A673 (cell line): ENCODE data around the gene USP34. TPM values are rescaled to one million over a fixed set of nuclear protein-coding genes. Genes with fewer than 3 reads are reported as not detected.

Source experiments
- BruUV-seq: library from RNA; stranded (reverse); fragments of 400-500 nt; replicated peaks from 2 replicates; lab custom pipeline; 2021; lab: Mats Ljungman, UMichigan
- CTCF ChIA-PET: fragments of 300-600 bp; sonication (Branson Sonifier 250); formaldehyde crosslinking; loops from one replicate; lab custom pipeline; 2022; ENCODE audit warnings: antibody characterized with exemption; lab: Charles Lee
- POLR2A ChIA-PET: fragments of 300-600 bp; sonication (Branson Sonifier 250); formaldehyde crosslinking; loops from one replicate; lab custom pipeline; 2022; ENCODE audit warnings: antibody characterized with exemption; ENCODE audit not compliant: low non-redundant PET; lab: Charles Lee
- DNase-seq: peaks from one replicate; pipeline ENCODE4 v3.0.0-alpha.2; 2015; ENCODE audit warnings: low spot score
- H3K27ac ChIP-seq: fragments of 200-600 bp; sonication (generic); 2 replicates; pipeline ENCODE4 v1.5.1; 2016; ENCODE audit warnings: mixed run types, low read depth, mild to moderate bottlenecking, mixed read lengths, antibody characterized with exemption, low read length; ENCODE audit not compliant: poor library complexity, severe bottlenecking
- H3K27me3 ChIP-seq: fragments of 200-600 bp; sonication (generic); replicated peaks from 2 replicates; pipeline ENCODE4 v1.6.1; 2017; ENCODE audit warnings: mixed run types, low read depth, mild to moderate bottlenecking, mixed read lengths, antibody characterized with exemption, low read length; ENCODE audit not compliant: insufficient read depth, poor library complexity
- H3K36me3 ChIP-seq: fragments of 200-600 bp; sonication (generic); 2 replicates; pipeline ENCODE4 v1.6.1; 2016; ENCODE audit warnings: mixed run types, mild to moderate bottlenecking, mixed read lengths, antibody characterized with exemption, low read length; ENCODE audit not compliant: insufficient read depth, poor library complexity, severe bottlenecking
- H3K4me1 ChIP-seq: fragments of 200-600 bp; sonication (generic); 2 replicates; pipeline ENCODE4 v1.6.1; 2017; ENCODE audit warnings: mixed run types, mild to moderate bottlenecking, mixed read lengths, antibody characterized with exemption, low read length; ENCODE audit not compliant: insufficient read depth, poor library complexity, severe bottlenecking
- H3K4me3 ChIP-seq: fragments of 200-600 bp; sonication (generic); 2 replicates; pipeline ENCODE4 v1.5.1; 2016; ENCODE audit warnings: low read depth, mixed run types, mild to moderate bottlenecking, mixed read lengths, low read length; ENCODE audit not compliant: poor library complexity, severe bottlenecking
- H3K9me3 ChIP-seq: fragments of 200-600 bp; sonication (generic); 2 replicates; pipeline ENCODE4 v1.6.1; 2016; ENCODE audit warnings: mixed run types, low read depth, mild to moderate bottlenecking, mixed read lengths, antibody characterized with exemption, low read length; ENCODE audit not compliant: poor library complexity, severe bottlenecking
- EZH2 ChIP-seq: fragments of 200-600 bp; sonication (generic); IDR thresholded peaks from 2 replicates; pipeline ENCODE4 v1.6.1; 2017; ENCODE audit warnings: borderline replicate concordance, low read depth, mild to moderate bottlenecking, mixed read lengths, antibody characterized with exemption, low read length; ENCODE audit not compliant: poor library complexity, severe bottlenecking
- intact Hi-C: fragments of 100-400 bp; cut with micrococcal nuclease; formaldehyde crosslinking; loops from one replicate; pipeline ENCODE4 v1.10.0; 2022; ENCODE audit not compliant: unreplicated experiment
- total RNA-seq: library from RNA; stranded (reverse); gene quantifications from 2 replicates; pipeline ENCODE4 v1.2.3, GENCODE V29; 2021
- TF ChIP-seq, protein P1 (sequence below): fragments of 300-800, 200-600 bp; sonication (generic); conservative IDR thresholded peaks from 2 replicates; pipeline ENCODE4 v1.5.1; 2017; ENCODE audit warnings: low read depth, mild to moderate bottlenecking, antibody characterized with exemption, low read length, moderate library complexity, mixed read lengths

The USP34 gene
- total RNA-seq, 1 experiment from 2014 or later, result 98.5 TPM

GRCh38 chr2:61411109-61411508, 59.8 kb downstream of the USP34 start:
- POLR2A ChIA-PET, result no interaction called here

DNA sequence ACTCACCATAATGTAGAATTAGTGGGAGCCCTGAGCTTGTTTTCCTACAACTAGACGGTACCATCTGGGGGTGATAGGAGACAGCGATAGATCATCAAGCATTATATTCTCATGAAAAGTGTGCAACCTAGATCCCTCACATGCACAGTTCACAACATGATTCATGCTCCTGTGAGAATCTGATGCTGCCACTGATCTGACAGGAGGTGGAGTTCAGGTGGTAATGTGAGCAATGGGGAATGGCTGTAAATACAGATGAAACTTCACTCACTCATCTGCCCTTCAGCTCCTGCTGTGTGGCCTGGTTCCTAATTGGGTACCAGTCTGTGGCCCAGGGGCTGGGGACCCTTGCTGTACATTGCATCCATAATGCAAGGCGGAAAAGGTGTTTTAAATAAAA, 60.7 kb downstream of the USP34 start:
- H3K36me3 ChIP-seq, result peaks cover 6% of the 10 kb centered on the region
- H3K4me3 ChIP-seq, result no peak overlapping the region
- no peak for TF ChIP-seq EZH2
- TF ChIP-seq, protein P1, sequence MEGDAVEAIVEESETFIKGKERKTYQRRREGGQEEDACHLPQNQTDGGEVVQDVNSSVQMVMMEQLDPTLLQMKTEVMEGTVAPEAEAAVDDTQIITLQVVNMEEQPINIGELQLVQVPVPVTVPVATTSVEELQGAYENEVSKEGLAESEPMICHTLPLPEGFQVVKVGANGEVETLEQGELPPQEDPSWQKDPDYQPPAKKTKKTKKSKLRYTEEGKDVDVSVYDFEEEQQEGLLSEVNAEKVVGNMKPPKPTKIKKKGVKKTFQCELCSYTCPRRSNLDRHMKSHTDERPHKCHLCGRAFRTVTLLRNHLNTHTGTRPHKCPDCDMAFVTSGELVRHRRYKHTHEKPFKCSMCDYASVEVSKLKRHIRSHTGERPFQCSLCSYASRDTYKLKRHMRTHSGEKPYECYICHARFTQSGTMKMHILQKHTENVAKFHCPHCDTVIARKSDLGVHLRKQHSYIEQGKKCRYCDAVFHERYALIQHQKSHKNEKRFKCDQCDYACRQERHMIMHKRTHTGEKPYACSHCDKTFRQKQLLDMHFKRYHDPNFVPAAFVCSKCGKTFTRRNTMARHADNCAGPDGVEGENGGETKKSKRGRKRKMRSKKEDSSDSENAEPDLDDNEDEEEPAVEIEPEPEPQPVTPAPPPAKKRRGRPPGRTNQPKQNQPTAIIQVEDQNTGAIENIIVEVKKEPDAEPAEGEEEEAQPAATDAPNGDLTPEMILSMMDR, result no peak
- ChIA-PET POLR2A (no interaction called here), CTCF (no interaction called here)
- no peaks in the 10 kb centered on the region for H3K27me3 ChIP-seq
- H3K9me3 ChIP-seq, result no peaks in the 10 kb centered on the region
- intact Hi-C loops, result no loop called here
- no peak for DNase-seq
- no TSS peak for BruUV-seq
- H3K4me1 ChIP-seq, result no peaks in the 10 kb centered on the region
- H3K27ac ChIP-seq, result no peak overlapping the region

More at GRCh38 chr2:61411109-61411508, 59.8 kb downstream of the USP34 start:
- H3K4me3 ChIP-seq, result no peak overlapping the region
- H3K27me3 ChIP-seq, result no peaks in the 10 kb centered on the region
- no peak overlapping the region for H3K27ac ChIP-seq
- CTCF ChIA-PET, result no interaction called here
- intact Hi-C loops, result no loop called here
- H3K4me1 ChIP-seq, result no peaks in the 10 kb centered on the region
- H3K9me3 ChIP-seq, result no peaks in the 10 kb centered on the region
- TF ChIP-seq, protein P1, result no peak
- TF ChIP-seq EZH2, result no peak
- BruUV-seq, result no TSS peak
- H3K36me3 ChIP-seq, result no peaks in the 10 kb centered on the region
- DNase-seq, result no peak

GRCh38 chr2:61405813-61406212, 65.1 kb downstream of the USP34 start:
- CTCF ChIA-PET, result no interaction called here
- H3K27ac ChIP-seq, result no peak overlapping the region
- TF ChIP-seq EZH2, result no peak
- TF ChIP-seq, protein P1, result no peak
- intact Hi-C loops, result no loop called here
- no peak overlapping the region for H3K4me3 ChIP-seq
- H3K4me1 ChIP-seq, result no peaks in the 10 kb centered on the region
- no peaks in the 10 kb centered on the region for H3K9me3 ChIP-seq
- no TSS peak for BruUV-seq
- no peaks in the 10 kb centered on the region for H3K27me3 ChIP-seq
- POLR2A ChIA-PET, result no interaction called here
- no peak for DNase-seq
- peaks cover 7% of the 10 kb centered on the region for H3K36me3 ChIP-seq
